Keratinocyte (primary cell): ENCODE measurements around the gene CCDC12. TPM values are rescaled to one million over a fixed set of nuclear protein-coding genes. Genes with fewer than 3 reads are reported as not detected.

ENCODE experiments used
- DNase-seq: peaks from one replicate; pipeline ENCODE4 v3.0.0-alpha.2; 2011; ENCODE audit warnings: low read depth, missing footprints, low spot score
- FAIRE-seq: peaks from 2 replicates; lab custom pipeline; 2011; peaks lifted over from hg19 to GRCh38; lab: Jason Lieb, UNC
- H2AFZ ChIP-seq: 2 replicates; pipeline ENCODE4 v1.6.0; 2012; ENCODE audit warnings: low read length, control low read depth, inconsistent platforms; ENCODE audit not compliant: control insufficient read depth
- H3K27ac ChIP-seq: 2 replicates; pipeline ENCODE4 v1.5.1; 2011; ENCODE audit warnings: low read length; ENCODE audit not compliant: control insufficient read depth, insufficient read depth
- H3K27me3 ChIP-seq: 3 replicates; pipeline ENCODE4 v1.6.0; 2011; ENCODE audit warnings: low read length; ENCODE audit not compliant: control insufficient read depth, insufficient read depth; ENCODE audit errors: extremely low read depth
- H3K36me3 ChIP-seq, 2 experiments: 2 replicates in 1 of 2; 3 replicates in 1 of 2; pipeline ENCODE4 v1.5.1; 2011; ENCODE audit warnings: low read length in 2 of 2, mild to moderate bottlenecking in 1 of 2; ENCODE audit not compliant: control insufficient read depth in 2 of 2, insufficient read depth in 2 of 2; ENCODE audit errors: extremely low read depth in 1 of 2
- H3K4me1 ChIP-seq: 3 replicates; pipeline ENCODE4 v1.5.1; 2011; ENCODE audit warnings: low read length; ENCODE audit not compliant: control insufficient read depth, insufficient read depth; ENCODE audit errors: extremely low read depth
- H3K4me2 ChIP-seq: 3 replicates; pipeline ENCODE4 v1.6.0; 2011; ENCODE audit warnings: low read depth, low read length; ENCODE audit not compliant: control insufficient read depth, insufficient read depth; ENCODE audit errors: extremely low read depth
- H3K4me3 ChIP-seq, 3 experiments: fragments of 200-600 bp in 1 of 3; sonication (generic) in 1 of 3; 2 replicates in 2 of 3; 3 replicates in 1 of 3; pipeline ENCODE4 v1.5.1; 2011 to 2016; ENCODE audit warnings: low read length in 3 of 3, mild to moderate bottlenecking in 3 of 3, control low read depth in 2 of 3, inconsistent platforms in 1 of 3, low read depth in 1 of 3, mixed read lengths in 1 of 3, mixed run types in 1 of 3, moderate library complexity in 1 of 3; ENCODE audit not compliant: control insufficient read depth in 2 of 3, insufficient read depth in 2 of 3; ENCODE audit errors: extremely low read depth in 1 of 3
- H3K79me2 ChIP-seq: 2 replicates; pipeline ENCODE4 v1.6.0; 2012; ENCODE audit warnings: low read length; ENCODE audit not compliant: control insufficient read depth, insufficient read depth
- H3K9ac ChIP-seq: 3 replicates; pipeline ENCODE4 v1.6.0; 2011; ENCODE audit warnings: low read length; ENCODE audit not compliant: control insufficient read depth, insufficient read depth; ENCODE audit errors: extremely low read depth
- H3K9me1 ChIP-seq: 3 replicates; pipeline ENCODE4 v1.6.0; 2011; ENCODE audit warnings: low read length; ENCODE audit not compliant: control insufficient read depth, insufficient read depth; ENCODE audit errors: extremely low read depth
- H3K9me3 ChIP-seq: 2 replicates; pipeline ENCODE4 v1.5.1; 2012; ENCODE audit warnings: low read depth, low read length; ENCODE audit not compliant: control insufficient read depth
- H4K20me1 ChIP-seq: 3 replicates; pipeline ENCODE4 v1.6.0; 2011; ENCODE audit warnings: low read length; ENCODE audit not compliant: control insufficient read depth, insufficient read depth; ENCODE audit errors: extremely low read depth
- CTCF ChIP-seq, 3 experiments: IDR thresholded peaks in 1 of 3; conservative IDR thresholded peaks in 1 of 3; optimal IDR thresholded peaks in 1 of 3; 2 replicates in 2 of 3; 3 replicates in 1 of 3; pipeline versions ENCODE3 to v1.5.1; 2011; ENCODE audit warnings: low read length in 3 of 3, mild to moderate bottlenecking in 3 of 3, moderate library complexity in 2 of 3, control low read depth in 1 of 3, inconsistent platforms in 1 of 3; ENCODE audit not compliant: insufficient read depth in 2 of 3; ENCODE audit errors: extremely low read depth in 1 of 3
- EZH2 ChIP-seq: IDR thresholded peaks from one replicate; pipeline ENCODE4 v1.6.1; 2012; ENCODE audit warnings: inconsistent platforms, mild to moderate bottlenecking, low read length, moderate library complexity
- dilution Hi-C: fragments of 300-500 bp; cut with MboI; formaldehyde crosslinking; loops from one replicate; pipeline ENCODE4 v1.7.0; 2020; ENCODE audit warnings: low sequenced_read_pairs; ENCODE audit not compliant: extremely low pct_ligation_motif_present
- polyA plus RNA-seq, 5 experiments: library from polyadenylated mRNA; depleted of rRNA in 3 of 5; stranded (reverse) in 3 of 5; stranded (forward) in 1 of 5; unstranded in 1 of 5; fragments of >200 nt; gene quantifications; 1 replicate in 1 of 5; 2 replicates in 3 of 5; 3 replicates in 1 of 5; pipeline versions ENCODE4 v1.2.1 to v1.2.3, GENCODE V29; 2011 to 2012; ENCODE audit warnings: missing spikeins in 2 of 5, low read depth in 1 of 5, low replicate concordance in 1 of 5

The CCDC12 gene
- polyA plus RNA-seq, 1 donor (not counting 4 experiments of a cell fraction or from before 2014, with no cell fraction given): 27.5 TPM

- peaks cover 29% of the 10 kb centered on the region for H3K4me1 ChIP-seq
- H3K9me1 ChIP-seq: no peaks in the 10 kb centered on the region
- peaks cover 89% of the 10 kb centered on the region for H3K79me2 ChIP-seq
- no peak overlapping the region for H3K9ac ChIP-seq
- H3K4me3 ChIP-seq: no peak overlapping the region
- FAIRE-seq: no peak
- DNase-seq: no peak
- H4K20me1 ChIP-seq: peaks cover 44% of the 10 kb centered on the region
- no peaks in the 10 kb centered on the region for H3K27me3 ChIP-seq
- TF ChIP-seq CTCF (optimal IDR thresholded peaks at IDR 0.05 in 1 of 3, IDR thresholded peaks at IDR 0.05 in 1 of 3, conservative IDR thresholded peaks at IDR 0.05 in 1 of 3; ENCODE audit: extremely low read depth in 1 of 3, insufficient read depth in 2 of 3, low read length in 3 of 3) (no peak), EZH2 (no peak)
- dilution Hi-C loops: no loop called here
- H3K4me2 ChIP-seq: no peak overlapping the region
- H2AFZ ChIP-seq: no peak overlapping the region
- peaks cover 2 to 12% of the 10 kb centered on the region in 2 experiments for H3K36me3 ChIP-seq
- peak overlapping the region; percentile 80 for H3K27ac ChIP-seq
- H3K9me3 ChIP-seq: no peaks in the 10 kb centered on the region
Observed at GRCh38 chr3:46959161-46959511, 17.4 kb downstream of the CCDC12 start.

- H3K79me2 ChIP-seq: peaks cover 94% of the 10 kb centered on the region
- FAIRE-seq (no peak), DNase-seq (no peak)
- no peaks in the 10 kb centered on the region for H3K27me3 ChIP-seq
- dilution Hi-C loops: no loop called here
- H4K20me1 ChIP-seq: peaks cover 49% of the 10 kb centered on the region
- peaks cover 3 to 12% of the 10 kb centered on the region in 2 experiments for H3K36me3 ChIP-seq
- no peak overlapping the region for H3K4me2 ChIP-seq
- H3K9me3 ChIP-seq: no peaks in the 10 kb centered on the region
- no peak overlapping the region for H3K27ac ChIP-seq
- no peak overlapping the region for H3K9ac ChIP-seq
- no peak overlapping the region for H3K4me3 ChIP-seq
- H3K4me1 ChIP-seq: peaks cover 29% of the 10 kb centered on the region
- TF ChIP-seq EZH2: no peak
- no peak for TF ChIP-seq CTCF (optimal IDR thresholded peaks at IDR 0.05 in 1 of 3, IDR thresholded peaks at IDR 0.05 in 1 of 3, conservative IDR thresholded peaks at IDR 0.05 in 1 of 3; ENCODE audit: extremely low read depth in 1 of 3, insufficient read depth in 2 of 3, low read length in 3 of 3)
- H2AFZ ChIP-seq: no peak overlapping the region
- no peaks in the 10 kb centered on the region for H3K9me1 ChIP-seq
Observed at GRCh38 chr3:46958467-46959160, 17.9 kb downstream of the CCDC12 start.
